Calu3 (cell line): ENCODE results near the gene CXXC4. TPM values are rescaled to one million over a fixed set of nuclear protein-coding genes. Genes with fewer than 3 reads are reported as not detected.

Experiments
- BruUV-seq: library from RNA; stranded (reverse); fragments of 400-500 nt; replicated peaks from 2 replicates; lab custom pipeline; 2021; lab: Mats Ljungman, UMichigan
- CTCF ChIA-PET: fragments of 300-600 bp; sonication (Branson Sonifier 250); formaldehyde crosslinking; loops from one replicate; lab custom pipeline; 2022; ENCODE audit warnings: antibody characterized with exemption; lab: Charles Lee
- DNase-seq: peaks from one replicate; pipeline ENCODE4 v3.0.0; 2022
- H3K27ac Mint-ChIP-seq: one replicate; pipeline ENCODE4 v1.8.0; 2022; ENCODE audit warnings: mixed read lengths; ENCODE audit not compliant: unreplicated experiment
- H3K27me3 Mint-ChIP-seq: one replicate; pipeline ENCODE4 v1.8.0; 2022; ENCODE audit warnings: mixed read lengths; ENCODE audit not compliant: unreplicated experiment
- H3K36me3 Mint-ChIP-seq: one replicate; pipeline ENCODE4 v1.8.0; 2022; ENCODE audit warnings: mild to moderate bottlenecking, moderate library complexity, mixed read lengths; ENCODE audit not compliant: insufficient read depth, unreplicated experiment
- H3K4me1 Mint-ChIP-seq: one replicate; pipeline ENCODE4 v1.8.0; 2022; ENCODE audit warnings: mild to moderate bottlenecking, low read depth, mixed read lengths; ENCODE audit not compliant: unreplicated experiment
- H3K4me3 Mint-ChIP-seq: one replicate; pipeline ENCODE4 v1.8.0; 2022; ENCODE audit warnings: mild to moderate bottlenecking, low read depth, moderate library complexity, mixed read lengths; ENCODE audit not compliant: unreplicated experiment
- H3K9me3 Mint-ChIP-seq: one replicate; pipeline ENCODE4 v1.8.0; 2022; ENCODE audit warnings: low read depth, mixed read lengths; ENCODE audit not compliant: unreplicated experiment
- CTCF ChIP-seq: fragments of 200-600 bp; IDR thresholded peaks from one replicate; pipeline ENCODE4 v1.8.0; 2022; ENCODE audit warnings: antibody characterized with exemption; ENCODE audit not compliant: unreplicated experiment
- intact Hi-C: fragments of 100-400 bp; cut with micrococcal nuclease; formaldehyde crosslinking; loops from one replicate; pipeline ENCODE4 v1.10.0; 2022; ENCODE audit not compliant: unreplicated experiment
- total RNA-seq: library from RNA; stranded (reverse); gene quantifications from 2 replicates; pipeline ENCODE4 v1.2.3, GENCODE V29; 2022

Gene CXXC4
- total RNA-seq, 1 experiment from 2014 or later: 0.66 TPM

GRCh38 chr4:104475652-104476051, 19.0 kb downstream of the CXXC4 start:
- no peaks in the 10 kb centered on the region for H3K27me3 Mint-ChIP-seq
- no peaks in the 10 kb centered on the region for H3K36me3 Mint-ChIP-seq
- intact Hi-C loops: no loop called here
- TF ChIP-seq CTCF: no peak
- H3K27ac Mint-ChIP-seq: no peak overlapping the region
- CTCF ChIA-PET: no interaction called here
- no peak overlapping the region for H3K4me3 Mint-ChIP-seq
- DNase-seq: no peak
- no peaks in the 10 kb centered on the region for H3K4me1 Mint-ChIP-seq
- H3K9me3 Mint-ChIP-seq: no peaks in the 10 kb centered on the region
- BruUV-seq: no TSS peak

GRCh38 chr4:104472766-104473165, 21.9 kb downstream of the CXXC4 start:
- BruUV-seq: no TSS peak
- intact Hi-C loops: no loop called here
- no peak for TF ChIP-seq CTCF
- Mint-ChIP-seq H3K36me3 (no peaks in the 10 kb centered on the region), H3K4me3 (no peak overlapping the region), H3K27ac (no peak overlapping the region), H3K9me3 (no peaks in the 10 kb centered on the region), H3K27me3 (no peaks in the 10 kb centered on the region), H3K4me1 (no peaks in the 10 kb centered on the region)
- CTCF ChIA-PET: interaction anchor here (0.5 kb wide), 1 partner anchor 145 kb away, joined by 4 read pairs; no protein-coding TSS in a partner anchor
- DNase-seq: no peak

GRCh38 chr4:104470770-104471169, 23.9 kb downstream of the CXXC4 start:
- H3K27me3 Mint-ChIP-seq: no peaks in the 10 kb centered on the region
- no peaks in the 10 kb centered on the region for H3K4me1 Mint-ChIP-seq
- intact Hi-C loops: no loop called here
- CTCF ChIA-PET: no interaction called here
- H3K27ac Mint-ChIP-seq: no peak overlapping the region
- TF ChIP-seq CTCF: no peak
- H3K4me3 Mint-ChIP-seq: no peak overlapping the region
- H3K36me3 Mint-ChIP-seq: no peaks in the 10 kb centered on the region
- H3K9me3 Mint-ChIP-seq: no peaks in the 10 kb centered on the region
- no TSS peak for BruUV-seq
- DNase-seq: no peak

GRCh38 chr4:104469794-104470193, 24.9 kb downstream of the CXXC4 start:
- intact Hi-C loops: no loop called here
- H3K9me3 Mint-ChIP-seq: no peaks in the 10 kb centered on the region
- H3K4me3 Mint-ChIP-seq: no peak overlapping the region
- no peaks in the 10 kb centered on the region for H3K36me3 Mint-ChIP-seq
- no peak overlapping the region for H3K27ac Mint-ChIP-seq
- no peaks in the 10 kb centered on the region for H3K4me1 Mint-ChIP-seq
- BruUV-seq: no TSS peak
- no peak for DNase-seq
- CTCF ChIA-PET: no interaction called here
- H3K27me3 Mint-ChIP-seq: no peaks in the 10 kb centered on the region
- TF ChIP-seq CTCF: no peak

GRCh38 chr4:104465619-104466018, 29.1 kb downstream of the CXXC4 start:
- no TSS peak for BruUV-seq
- CTCF ChIA-PET: no interaction called here
- no peaks in the 10 kb centered on the region for H3K4me1 Mint-ChIP-seq
- H3K27ac Mint-ChIP-seq: no peak overlapping the region
- no peaks in the 10 kb centered on the region for H3K27me3 Mint-ChIP-seq
- no peak for TF ChIP-seq CTCF
- no peak overlapping the region for H3K4me3 Mint-ChIP-seq
- intact Hi-C loops: no loop called here
- H3K9me3 Mint-ChIP-seq: no peaks in the 10 kb centered on the region
- no peak for DNase-seq
- no peaks in the 10 kb centered on the region for H3K36me3 Mint-ChIP-seq
